CD4-positive, alpha-beta T cell (primary cell): ENCODE data around the gene REV3L. TPM values are rescaled to one million over a fixed set of nuclear protein-coding genes. Genes with fewer than 3 reads are reported as not detected.

Experiments
- ATAC-seq: fragments of 200-7000 bp; cut with Tn5 transposase; one replicate; pipeline ENCODE4 v1.10.0; 2022; ENCODE audit warnings: mild to moderate bottlenecking; ENCODE audit not compliant: poor library complexity
- CTCF ChIA-PET: fragments of 350-600 bp; sonication (Branson Sonifier 250); formaldehyde crosslinking; loops from one replicate; lab custom pipeline; 2021; ENCODE audit warnings: antibody characterized with exemption, inconsistent platforms; lab: Charles Lee
- POLR2A ChIA-PET: fragments of 350-600 bp; sonication (Branson Sonifier 250); formaldehyde crosslinking; loops from one replicate; lab custom pipeline; 2021; ENCODE audit warnings: antibody characterized with exemption, inconsistent platforms; lab: Charles Lee
- DNase-seq, 14 experiments: peaks; one replicate each; pipeline ENCODE4 v3.0.0-alpha.2; 2013 to 2020; ENCODE audit warnings: mixed read lengths in 2 of 14
- H3K27ac ChIP-seq, 2 donors: one replicate each; pipeline versions ENCODE4 v1.5.1 to v1.7.0; 2013; ENCODE audit warnings: low read length in 2 of 2, low read depth in 1 of 2, mild to moderate bottlenecking in 1 of 2
- H3K27me3 ChIP-seq, 2 experiments: 1 replicate in 1 of 2; 2 replicates in 1 of 2; pipeline versions ENCODE4 v1.6.1 to v1.7.0; 2013; ENCODE audit warnings: low read length in 2 of 2, control low read depth in 1 of 2, mild to moderate bottlenecking in 1 of 2, moderate library complexity in 1 of 2; ENCODE audit not compliant: insufficient read depth in 2 of 2, control insufficient read depth in 1 of 2
- H3K36me3 ChIP-seq: one replicate; pipeline ENCODE4 v1.6.1; 2013; ENCODE audit warnings: low read length, control low read depth; ENCODE audit not compliant: insufficient read depth
- H3K4me1 ChIP-seq: one replicate; pipeline ENCODE4 v1.6.1; 2013; ENCODE audit warnings: low read length, control low read depth; ENCODE audit not compliant: insufficient read depth
- H3K4me3 ChIP-seq: one replicate; pipeline ENCODE4 v1.5.1; 2013; ENCODE audit warnings: mild to moderate bottlenecking, low read length, moderate library complexity
- H3K9me3 ChIP-seq, 2 experiments: 1 replicate in 1 of 2; 2 replicates in 1 of 2; pipeline versions ENCODE4 v1.6.1 to v1.7.0; 2013; ENCODE audit warnings: low read length in 2 of 2, mild to moderate bottlenecking in 2 of 2, control low read depth in 1 of 2, moderate library complexity in 1 of 2; ENCODE audit not compliant: control insufficient read depth in 1 of 2, insufficient read depth in 1 of 2
- H3K27ac Mint-ChIP-seq: one replicate; pipeline ENCODE4 v1.8.0; 2020; ENCODE audit warnings: mixed read lengths
- H3K27me3 Mint-ChIP-seq: one replicate; pipeline ENCODE4 v1.8.0; 2021; ENCODE audit warnings: mixed read lengths
- H3K36me3 Mint-ChIP-seq: one replicate; pipeline ENCODE4 v1.8.0; 2021; ENCODE audit warnings: low read depth, mixed read lengths
- H3K4me1 Mint-ChIP-seq: one replicate; pipeline ENCODE4 v1.8.0; 2021; ENCODE audit warnings: low read depth, mixed read lengths
- H3K4me3 Mint-ChIP-seq: one replicate; pipeline ENCODE4 v1.8.0; 2020; ENCODE audit warnings: mild to moderate bottlenecking, mixed read lengths
- H3K9me3 Mint-ChIP-seq: one replicate; pipeline ENCODE4 v1.8.0; 2020; ENCODE audit warnings: mixed read lengths
- CTCF ChIP-seq: fragments of 200-600 bp; IDR thresholded peaks from one replicate; pipeline ENCODE4 v1.8.0; 2022; ENCODE audit warnings: antibody characterized with exemption, mild to moderate bottlenecking
- intact Hi-C, 2 experiments: fragments of 100-400 bp; cut with DNase I in 1 of 2; cut with micrococcal nuclease in 1 of 2; formaldehyde crosslinking; loops; one replicate each; pipeline versions ENCODE4 v1.15.1 to v1.9.0; 2023 to 2025; cut with DNase I, micrococcal nuclease
- total RNA-seq, 174 experiments: library from RNA in 2 of 174; stranded (reverse) in 2 of 174; gene quantifications; one replicate each; pipeline ENCODE4 v1.2.3 and lab custom pipeline; 2021 to 2026

The REV3L gene
- total RNA-seq, 2 experiments from 2014 or later, result 17.0 to 20.6 TPM

DNA sequence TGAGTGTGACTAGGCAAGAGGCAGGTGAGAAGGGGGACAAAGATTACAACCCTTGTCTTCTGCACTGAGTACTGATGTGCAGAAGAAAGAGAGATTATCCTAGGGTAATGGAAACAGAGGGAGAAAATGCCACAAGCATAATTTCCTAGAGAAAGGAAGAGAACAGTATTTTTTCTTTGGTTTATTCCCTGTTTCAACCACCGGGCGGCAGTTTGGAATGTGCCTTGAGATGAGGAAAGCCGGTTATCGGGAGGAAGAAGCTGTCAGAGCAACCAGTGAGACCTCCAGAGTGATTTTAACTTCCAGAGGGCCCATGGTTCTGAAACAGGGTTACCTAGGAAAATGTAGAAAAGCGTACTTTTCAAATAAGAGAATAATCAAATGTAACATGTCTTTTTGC is 121.4 kb downstream of the REV3L start:
- Mint-ChIP-seq H3K27ac (no peak overlapping the region), H3K27me3 (no peaks in the 10 kb centered on the region), H3K4me3 (no peak overlapping the region), H3K9me3 (no peaks in the 10 kb centered on the region), H3K4me1 (no peaks in the 10 kb centered on the region), H3K36me3 (peaks cover 42% of the 10 kb centered on the region)
- H3K36me3 ChIP-seq, result peaks cover 21% of the 10 kb centered on the region
- DNase-seq (peak in 3 of 14 experiments; percentile 20 to 32 (median 21)), ATAC-seq (no peak)
- H3K4me3 ChIP-seq, result no peak overlapping the region
- TF ChIP-seq CTCF, result peak; percentile 23
- H3K4me1 ChIP-seq, result no peaks in the 10 kb centered on the region
- H3K27me3 ChIP-seq, result no peaks in the 10 kb centered on the region
- CTCF ChIA-PET, result interaction anchor here (1.9 kb wide), 1 partner anchor 117 kb away, joined by 12 read pairs; no protein-coding TSS in a partner anchor
- no peaks in the 10 kb centered on the region for H3K9me3 ChIP-seq
- H3K27ac ChIP-seq, result no peak overlapping the region
- intact Hi-C loops, result loop anchor here (5.0 kb wide), 2 partner anchors 116 to 121 kb away; partner anchors contain the start of gene REV3L (in 1 of the 2)
- POLR2A ChIA-PET, result no interaction called here

DNA sequence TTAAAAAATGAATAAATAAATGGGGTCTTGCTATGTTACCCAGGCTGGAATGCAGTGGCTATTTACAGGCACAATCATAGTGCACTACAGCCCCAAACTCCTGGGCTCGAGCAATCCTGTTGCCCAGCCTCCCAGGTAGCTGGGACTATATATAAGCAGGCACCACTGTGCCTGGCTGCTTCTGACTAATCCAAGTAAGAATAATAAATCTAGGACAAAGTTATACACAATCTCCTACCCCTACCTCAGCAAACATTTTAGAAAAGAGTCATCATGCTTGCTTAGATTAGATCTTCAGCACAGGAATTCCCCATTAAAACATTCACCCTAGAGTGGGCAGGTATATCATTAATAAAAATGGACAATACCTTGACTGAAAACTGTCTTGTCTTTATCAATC is 124.6 kb downstream of the REV3L start:
- DNase-seq (no peak), ATAC-seq (no peak)
- no peaks in the 10 kb centered on the region for H3K27me3 ChIP-seq
- peaks cover 40% of the 10 kb centered on the region for H3K36me3 ChIP-seq
- Mint-ChIP-seq H3K9me3 (no peaks in the 10 kb centered on the region), H3K27me3 (no peaks in the 10 kb centered on the region), H3K4me3 (no peak overlapping the region), H3K27ac (no peak overlapping the region), H3K4me1 (no peaks in the 10 kb centered on the region), H3K36me3 (peaks cover 66% of the 10 kb centered on the region)
- intact Hi-C loops, result no loop called here
- no peak overlapping the region for H3K27ac ChIP-seq
- no peaks in the 10 kb centered on the region for H3K9me3 ChIP-seq
- ChIA-PET POLR2A (no interaction called here), CTCF (no interaction called here)
- no peak for TF ChIP-seq CTCF
- H3K4me1 ChIP-seq, result no peaks in the 10 kb centered on the region
- no peak overlapping the region for H3K4me3 ChIP-seq

DNA sequence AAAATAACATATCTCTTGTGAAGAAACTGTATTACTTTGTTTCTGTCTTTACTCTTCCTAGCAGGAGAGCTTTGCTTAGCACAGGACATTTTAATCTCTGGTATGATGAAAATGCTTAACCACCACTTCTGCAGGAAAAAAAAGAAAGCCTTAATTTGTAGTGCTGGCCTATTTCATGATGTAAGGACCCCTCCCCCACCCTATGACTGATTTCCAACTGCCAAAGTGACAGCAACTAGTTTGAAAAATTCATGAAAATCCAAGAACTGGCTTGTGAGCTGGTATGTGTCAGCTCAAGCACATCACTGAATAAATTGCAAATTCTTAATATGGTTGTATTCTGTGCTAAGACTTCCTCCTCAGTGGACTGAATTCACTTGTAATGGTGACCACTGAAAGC is 125.3 kb downstream of the REV3L start:
- DNase-seq (no peak), ATAC-seq (no peak)
- H3K4me1 ChIP-seq, result no peaks in the 10 kb centered on the region
- no peaks in the 10 kb centered on the region for H3K4me1 Mint-ChIP-seq
- H3K36me3 ChIP-seq, result peaks cover 36% of the 10 kb centered on the region
- H3K4me3 Mint-ChIP-seq, result no peak overlapping the region
- intact Hi-C loops, result no loop called here
- H3K27ac ChIP-seq, result no peak overlapping the region
- H3K27me3 ChIP-seq, result no peaks in the 10 kb centered on the region
- no peaks in the 10 kb centered on the region for H3K9me3 ChIP-seq
- no peak overlapping the region for H3K27ac Mint-ChIP-seq
- H3K4me3 ChIP-seq, result no peak overlapping the region
- no peaks in the 10 kb centered on the region for H3K9me3 Mint-ChIP-seq
- no peak for TF ChIP-seq CTCF
- POLR2A ChIA-PET, result no interaction called here
- CTCF ChIA-PET, result no interaction called here
- H3K27me3 Mint-ChIP-seq, result no peaks in the 10 kb centered on the region
- H3K36me3 Mint-ChIP-seq, result peaks cover 65% of the 10 kb centered on the region
